Progenitor cell of endocrine pancreas (in vitro differentiated cells): ENCODE results near the gene DPEP3. TPM values are rescaled to one million over a fixed set of nuclear protein-coding genes. Genes with fewer than 3 reads are reported as not detected.

ENCODE experiments used
- DNase-seq: peaks from one replicate; pipeline ENCODE4 v3.0.0; 2021; ENCODE audit warnings: low spot score; ENCODE audit not compliant: unreplicated experiment
- H3K27ac Mint-ChIP-seq: 2 replicates; pipeline ENCODE4 v1.8.0; 2021; ENCODE audit warnings: mild to moderate bottlenecking, moderate library complexity, mixed read lengths
- H3K27me3 Mint-ChIP-seq: 2 replicates; pipeline ENCODE4 v1.8.0; 2021; ENCODE audit warnings: mixed read lengths
- H3K36me3 Mint-ChIP-seq: 2 replicates; pipeline ENCODE4 v1.8.0; 2022; ENCODE audit warnings: mixed read lengths; ENCODE audit not compliant: insufficient read depth
- H3K4me1 Mint-ChIP-seq: 2 replicates; pipeline ENCODE4 v1.8.0; 2021; ENCODE audit warnings: low read depth, mixed read lengths
- H3K4me3 Mint-ChIP-seq: 2 replicates; pipeline ENCODE4 v1.8.0; 2021; ENCODE audit warnings: low read depth, mild to moderate bottlenecking, moderate library complexity, mixed read lengths
- H3K9me3 Mint-ChIP-seq: 2 replicates; pipeline ENCODE4 v1.8.0; 2021; ENCODE audit warnings: low read depth, mixed read lengths
- total RNA-seq: library from RNA; stranded (reverse); gene quantifications from 2 replicates; pipeline ENCODE4 v1.2.1, GENCODE V29; 2021
- TF ChIP-seq, protein P1 (sequence below): fragments of 200-600 bp; sonication (generic); IDR thresholded peaks from one replicate; pipeline ENCODE4 v1.5.0; 2021; ENCODE audit warnings: antibody characterized with exemption, mild to moderate bottlenecking; ENCODE audit not compliant: unreplicated experiment

The DPEP3 gene
- total RNA-seq, 1 donor from 2014 or later = not detected

DNA sequence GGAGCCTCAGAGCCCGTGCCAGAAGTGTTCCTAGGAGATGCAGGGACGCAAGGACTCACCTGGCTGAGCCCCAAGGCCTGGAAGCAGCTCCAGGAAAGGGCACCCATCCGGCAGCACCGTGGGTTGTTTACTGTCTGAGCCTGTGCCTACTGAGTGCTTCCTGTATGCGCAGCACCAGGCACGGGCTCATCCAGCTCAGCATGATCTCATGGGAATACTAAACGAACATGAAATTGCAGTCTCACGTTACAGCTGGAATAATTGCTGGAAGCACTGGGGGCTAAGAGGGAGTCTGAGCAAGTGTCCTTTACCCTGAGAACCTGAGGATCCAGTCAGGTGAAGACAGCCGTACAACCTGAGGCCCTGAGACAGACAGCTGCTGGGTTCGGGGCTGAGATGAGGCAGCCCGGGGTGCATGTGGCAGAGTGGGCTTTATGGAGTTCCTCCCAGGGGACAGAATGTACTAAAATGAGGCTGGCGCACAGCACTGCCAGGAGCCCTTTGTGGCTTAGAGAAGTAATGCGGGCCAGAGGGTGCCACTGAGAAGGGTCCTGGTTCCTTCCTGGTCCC is 54.0 kb downstream of the DPEP3 start:
- Mint-ChIP-seq H3K4me3 (no peak overlapping the region), H3K36me3 (peaks cover 3% of the 10 kb centered on the region), H3K9me3 (no peaks in the 10 kb centered on the region), H3K27ac (peak overlapping the region; percentile 49), H3K27me3 (no peaks in the 10 kb centered on the region), H3K4me1 (no peaks in the 10 kb centered on the region)
- TF ChIP-seq, protein P1, sequence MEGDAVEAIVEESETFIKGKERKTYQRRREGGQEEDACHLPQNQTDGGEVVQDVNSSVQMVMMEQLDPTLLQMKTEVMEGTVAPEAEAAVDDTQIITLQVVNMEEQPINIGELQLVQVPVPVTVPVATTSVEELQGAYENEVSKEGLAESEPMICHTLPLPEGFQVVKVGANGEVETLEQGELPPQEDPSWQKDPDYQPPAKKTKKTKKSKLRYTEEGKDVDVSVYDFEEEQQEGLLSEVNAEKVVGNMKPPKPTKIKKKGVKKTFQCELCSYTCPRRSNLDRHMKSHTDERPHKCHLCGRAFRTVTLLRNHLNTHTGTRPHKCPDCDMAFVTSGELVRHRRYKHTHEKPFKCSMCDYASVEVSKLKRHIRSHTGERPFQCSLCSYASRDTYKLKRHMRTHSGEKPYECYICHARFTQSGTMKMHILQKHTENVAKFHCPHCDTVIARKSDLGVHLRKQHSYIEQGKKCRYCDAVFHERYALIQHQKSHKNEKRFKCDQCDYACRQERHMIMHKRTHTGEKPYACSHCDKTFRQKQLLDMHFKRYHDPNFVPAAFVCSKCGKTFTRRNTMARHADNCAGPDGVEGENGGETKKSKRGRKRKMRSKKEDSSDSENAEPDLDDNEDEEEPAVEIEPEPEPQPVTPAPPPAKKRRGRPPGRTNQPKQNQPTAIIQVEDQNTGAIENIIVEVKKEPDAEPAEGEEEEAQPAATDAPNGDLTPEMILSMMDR = no peak
- no peak for DNase-seq

Other genes with a start within 250 kb of the DPEP3 start
- gene RANBP10, start 173.9 kb downstream of the DPEP3 start, total RNA-seq = 33.5 and 34.1 TPM in 2 replicates
- gene TSNAXIP1, start 173.6 kb downstream of the DPEP3 start, total RNA-seq = 12.3 and 14.5 TPM in 2 replicates
- gene THAP11, start 138.2 kb downstream of the DPEP3 start, total RNA-seq = 28.6 and 32.0 TPM in 2 replicates
- gene NUTF2, start 133.6 kb downstream of the DPEP3 start, total RNA-seq = 167 and 177 TPM in 2 replicates
- gene CENPT, start 132.8 kb downstream of the DPEP3 start, total RNA-seq = 76.2 and 80.6 TPM in 2 replicates
- 96.8 and 110 TPM in 2 replicates for gene EDC4, start 107.4 kb downstream of the DPEP3 start, total RNA-seq
- not detected in 2 replicates for gene NRN1L, start 95.6 kb downstream of the DPEP3 start, total RNA-seq
- 42.8 and 45.0 TPM in 2 replicates for gene PSKH1, start 87.2 kb downstream of the DPEP3 start, total RNA-seq
- gene CTRL, start 48.6 kb downstream of the DPEP3 start, total RNA-seq = 0.57 and 2.2 TPM in 2 replicates
- gene PSMB10, start 43.6 kb downstream of the DPEP3 start, total RNA-seq = 9.8 and 10.6 TPM in 2 replicates
- 31.9 and 32.1 TPM in 2 replicates for gene LCAT, start 36.4 kb downstream of the DPEP3 start, total RNA-seq
- gene SLC12A4, start 11.9 kb downstream of the DPEP3 start, total RNA-seq = 74.3 and 75.6 TPM in 2 replicates
- gene DPEP2, start 19.0 kb upstream of the DPEP3 start, total RNA-seq = not detected in 2 replicates
- gene DPEP2NB, start 35.4 kb upstream of the DPEP3 start, total RNA-seq = not detected in 2 replicates
- 9.5 and 10.4 TPM in 2 replicates for gene DDX28, start 42.7 kb upstream of the DPEP3 start, total RNA-seq
- gene DUS2, start 42.8 kb upstream of the DPEP3 start, total RNA-seq = 18.8 and 21.2 TPM in 2 replicates
- 48.7 and 51.8 TPM in 2 replicates for gene NFATC3, start 104.9 kb upstream of the DPEP3 start, total RNA-seq